H1 (cell line): Measurements from ENCODE around the gene TFB2M. TPM values are rescaled to one million over a fixed set of nuclear protein-coding genes. Genes with fewer than 3 reads are reported as not detected.

Experiments used
- CTCF ChIA-PET: fragments of 300-600 bp; sonication (Branson Sonifier 250); formaldehyde crosslinking; loops from one replicate; lab custom pipeline; 2021; ENCODE audit not compliant: partially characterized antibody; lab: Charles Lee
- POLR2A ChIA-PET: fragments of 300-600 bp; sonication (Branson Sonifier 250); formaldehyde crosslinking; loops from one replicate; lab custom pipeline; 2021; ENCODE audit warnings: inconsistent platforms; ENCODE audit not compliant: partially characterized antibody; lab: Charles Lee
- DNase-seq, 2 experiments: peaks; one replicate each; pipeline versions ENCODE4 v3.0.0 to v3.0.0-alpha.2; 2010 to 2022; ENCODE audit warnings: low spot score in 2 of 2, low read depth in 1 of 2, mixed read lengths in 1 of 2
- FAIRE-seq: peaks from 2 replicates; lab custom pipeline; 2011; peaks lifted over from hg19 to GRCh38; lab: Jason Lieb, UNC
- H2AFZ ChIP-seq: 2 replicates; pipeline ENCODE4 v1.8.1; 2012; ENCODE audit warnings: low read length, inconsistent platforms
- H2AK5ac ChIP-seq: 2 replicates; pipeline ENCODE4 v1.6.1; 2013; ENCODE audit warnings: low read depth, low read length
- H2BK120ac ChIP-seq: replicated peaks from 2 replicates; pipeline ENCODE3; 2013; ENCODE audit warnings: low read depth, low read length, inconsistent platforms
- H2BK12ac ChIP-seq: 2 replicates; pipeline ENCODE4 v1.6.1; 2013; ENCODE audit warnings: low read depth, low read length
- H2BK15ac ChIP-seq: 2 replicates; pipeline ENCODE4 v1.6.1; 2013; ENCODE audit warnings: low read length
- H2BK20ac ChIP-seq: 2 replicates; pipeline ENCODE4 v1.6.1; 2013; ENCODE audit warnings: low read length
- H2BK5ac ChIP-seq: 2 replicates; pipeline ENCODE4 v1.6.1; 2013; ENCODE audit warnings: low read depth, low read length
- H3K14ac ChIP-seq: 2 replicates; pipeline ENCODE4 v1.6.1; 2013; ENCODE audit warnings: inconsistent platforms; ENCODE audit not compliant: insufficient read length
- H3K18ac ChIP-seq: 2 replicates; pipeline ENCODE4 v1.6.1; 2013; ENCODE audit warnings: low read length; ENCODE audit errors: extremely low read depth
- H3K23ac ChIP-seq: 2 replicates; pipeline ENCODE4 v1.6.1; 2013; ENCODE audit warnings: inconsistent platforms; ENCODE audit not compliant: insufficient read length
- H3K23me2 ChIP-seq: 2 replicates; pipeline ENCODE4 v1.6.1; 2013; ENCODE audit warnings: low read depth, low read length
- H3K27ac ChIP-seq: 2 replicates; pipeline ENCODE4 v1.6.1; 2011; ENCODE audit warnings: low read depth, low read length, inconsistent platforms
- H3K27me3 ChIP-seq, 4 experiments: replicated peaks in 1 of 4; 1 replicate in 1 of 4; 2 replicates in 3 of 4; pipeline versions ENCODE4 v1.6.1 to v1.8.1; 2011 to 2013; ENCODE audit warnings: low read length in 3 of 4, mild to moderate bottlenecking in 3 of 4, inconsistent platforms in 2 of 4, mixed read lengths in 2 of 4, moderate library complexity in 1 of 4; ENCODE audit not compliant: control insufficient read depth in 3 of 4, insufficient read depth in 3 of 4; ENCODE audit errors: extremely low read depth in 1 of 4
- H3K36me3 ChIP-seq, 4 experiments: 2 replicates each; pipeline versions ENCODE4 v1.6.1 to v1.8.1; 2011 to 2013; ENCODE audit warnings: mild to moderate bottlenecking in 4 of 4, low read length in 3 of 4, moderate library complexity in 2 of 4, control low read depth in 1 of 4, inconsistent platforms in 1 of 4; ENCODE audit not compliant: insufficient read depth in 4 of 4, control insufficient read depth in 2 of 4
- H3K4ac ChIP-seq: replicated peaks from 2 replicates; pipeline ENCODE3; 2013; ENCODE audit warnings: low read length, low read depth, mixed read lengths, inconsistent platforms; ENCODE audit not compliant: insufficient read length
- H3K4me1 ChIP-seq, 4 experiments: replicated peaks in 1 of 4; 1 replicate in 1 of 4; 2 replicates in 3 of 4; pipeline versions ENCODE4 v1.6.1 to v1.8.1; 2011 to 2013; ENCODE audit warnings: low read length in 3 of 4, inconsistent platforms in 2 of 4, mixed read lengths in 1 of 4; ENCODE audit not compliant: insufficient read depth in 4 of 4, control insufficient read depth in 3 of 4
- H3K4me2 ChIP-seq, 2 experiments: 2 replicates each; pipeline versions ENCODE4 v1.6.1 to v1.8.1; 2011 to 2013; ENCODE audit warnings: low read depth in 2 of 2, low read length in 2 of 2, control low read depth in 1 of 2, inconsistent platforms in 1 of 2, mild to moderate bottlenecking in 1 of 2; ENCODE audit not compliant: insufficient read depth in 1 of 2
- H3K4me3 ChIP-seq, 4 experiments: fragments of 200-600, 300-600 bp in 1 of 4; sonication (generic), shearing (Covaris generic), sonication (Bioruptor Twin) in 1 of 4; 2 replicates each; pipeline versions ENCODE4 v1.5.1 to v1.8.1; 2011 to 2016; ENCODE audit warnings: low read length in 4 of 4, low read depth in 3 of 4, control low read depth in 2 of 4, inconsistent platforms in 2 of 4, mild to moderate bottlenecking in 2 of 4, mixed read lengths in 1 of 4, moderate library complexity in 1 of 4; ENCODE audit not compliant: insufficient read depth in 2 of 4; ENCODE audit errors: extremely low read depth in 1 of 4
- H3K56ac ChIP-seq: replicated peaks from 2 replicates; pipeline ENCODE3; 2013; ENCODE audit warnings: low read depth, mild to moderate bottlenecking, mixed read lengths, low read length, inconsistent platforms; ENCODE audit not compliant: insufficient read length
- H3K79me1 ChIP-seq: 2 replicates; pipeline ENCODE4 v1.6.1; 2013; ENCODE audit warnings: low read depth, low read length, control low read depth
- H3K79me2 ChIP-seq, 2 experiments: 2 replicates each; pipeline versions ENCODE4 v1.6.1 to v1.8.1; 2012 to 2013; ENCODE audit warnings: low read length in 2 of 2, mild to moderate bottlenecking in 2 of 2, inconsistent platforms in 1 of 2; ENCODE audit not compliant: insufficient read depth in 2 of 2, control insufficient read depth in 1 of 2
- H3K9ac ChIP-seq, 4 experiments: replicated peaks in 1 of 4; 1 replicate in 1 of 4; 2 replicates in 3 of 4; pipeline versions ENCODE4 v1.6.1 to v1.8.1; 2011 to 2013; ENCODE audit warnings: low read depth in 3 of 4, low read length in 3 of 4, control low read depth in 2 of 4, mild to moderate bottlenecking in 2 of 4, moderate library complexity in 2 of 4, inconsistent platforms in 1 of 4; ENCODE audit errors: extremely low read depth in 1 of 4
- H3K9me3 ChIP-seq, 2 experiments: 2 replicates each; pipeline versions ENCODE4 v1.6.1 to v1.8.1; 2012 to 2013; ENCODE audit warnings: mild to moderate bottlenecking in 2 of 2, moderate library complexity in 2 of 2, control low read depth in 1 of 2, inconsistent platforms in 1 of 2, low read depth in 1 of 2, low read length in 1 of 2, mixed read lengths in 1 of 2; ENCODE audit not compliant: insufficient read depth in 2 of 2
- H4K20me1 ChIP-seq, 2 experiments: replicated peaks in 1 of 2; 2 replicates each; pipeline versions ENCODE3 to v1.8.1; 2011 to 2013; ENCODE audit warnings: inconsistent platforms in 2 of 2, low read length in 2 of 2, mild to moderate bottlenecking in 1 of 2; ENCODE audit not compliant: insufficient read depth in 2 of 2, control insufficient read depth in 1 of 2
- H4K5ac ChIP-seq: 2 replicates; pipeline ENCODE4 v1.6.1; 2013; ENCODE audit warnings: low read length, low read depth, mixed read lengths, inconsistent platforms; ENCODE audit not compliant: insufficient read length
- H4K8ac ChIP-seq: 2 replicates; pipeline ENCODE4 v1.8.0; 2013; ENCODE audit warnings: mild to moderate bottlenecking, moderate library complexity, low read length, inconsistent platforms; ENCODE audit not compliant: insufficient read depth; ENCODE audit errors: extremely low read depth
- H4K91ac ChIP-seq: replicated peaks from 2 replicates; pipeline ENCODE3; 2013; ENCODE audit warnings: low read length, mixed read lengths, inconsistent platforms; ENCODE audit not compliant: insufficient read length
- ATF2 ChIP-seq: IDR thresholded peaks from 2 replicates; pipeline ENCODE4 v1.6.1; 2012; ENCODE audit warnings: low read length, inconsistent platforms
- CTBP2 ChIP-seq: IDR thresholded peaks from 2 replicates; pipeline ENCODE4 v1.7.0; 2011; ENCODE audit warnings: borderline replicate concordance, mild to moderate bottlenecking, moderate library complexity, mixed read lengths, low read length; ENCODE audit not compliant: insufficient read depth, insufficient read length
- E2F6 ChIP-seq: IDR thresholded peaks from 2 replicates; pipeline ENCODE4 v1.6.1; 2012; ENCODE audit warnings: inconsistent platforms
- GTF2F1 ChIP-seq: IDR thresholded peaks from 2 replicates; pipeline ENCODE4 v1.6.1; 2012; ENCODE audit warnings: low read depth, low read length, improper control_type of control experiment, borderline replicate concordance
- JUN ChIP-seq: IDR thresholded peaks from 2 replicates; pipeline ENCODE4 v1.6.1; 2011; ENCODE audit warnings: low read depth, mild to moderate bottlenecking, improper control_type of control experiment, low read length
- SIRT6 ChIP-seq: IDR thresholded peaks from one replicate; pipeline ENCODE4 v1.7.1; 2012; ENCODE audit warnings: low read length, inconsistent platforms
- SP1 ChIP-seq: IDR thresholded peaks from 2 replicates; pipeline ENCODE4 v1.6.1; 2011; ENCODE audit warnings: low read depth, low read length
- SP4 ChIP-seq: IDR thresholded peaks from 2 replicates; pipeline ENCODE4 v1.6.1; 2012; ENCODE audit warnings: low read length, inconsistent platforms
- TCF12 ChIP-seq: IDR thresholded peaks from 2 replicates; pipeline ENCODE4 v1.6.1; 2011; ENCODE audit warnings: low read depth, mild to moderate bottlenecking, low read length
- TEAD4 ChIP-seq: IDR thresholded peaks from 2 replicates; pipeline ENCODE4 v1.6.1; 2012; ENCODE audit warnings: low read depth, low read length, inconsistent platforms, mixed read lengths
- WGBS, 2 experiments: shearing (Covaris generic) in 1 of 2; methylation state at CpG; one replicate each; pipeline versions ENCODE4 v1.1.6 to v1.1.7; 2013 to 2015; ENCODE audit warnings: low lambda C conversion rate in 2 of 2, mixed read lengths in 2 of 2, inconsistent platforms in 1 of 2, low coverage in 1 of 2, missing lambda C conversion rate in 1 of 2; ENCODE audit not compliant: insufficient replicate concordance in 2 of 2, insufficient coverage in 1 of 2, insufficient read length in 1 of 2; ENCODE audit errors: extremely low coverage in 1 of 2, missing lambda C conversion rate in 1 of 2; 5-methylcytosine and 5-hydroxymethylcytosine counted together
- polyA plus RNA-seq, 7 experiments: library from polyadenylated mRNA; depleted of rRNA in 3 of 7; stranded (reverse) in 5 of 7; unstranded in 2 of 7; fragments of >200 nt in 5 of 7; fragments of 200-250 nt in 2 of 7; gene quantifications; 1 replicate in 5 of 7; 2 replicates in 1 of 7; 4 replicates in 1 of 7; pipeline versions ENCODE4 v1.2.1 to v1.2.3, GENCODE V29; 2011 to 2013; ENCODE audit warnings: missing spikeins in 2 of 7, mixed read lengths in 2 of 7
- total RNA-seq: library from RNA; stranded (reverse); fragmentation: NEBNext Ultra II Directional; extraction: Animal tissue kit (Norgen Biotek cat#: 25700); gene quantifications from 2 replicates; pipeline ENCODE4 v1.2.1, GENCODE V29; 2021
- TF ChIP-seq, protein P1 (sequence below): IDR thresholded peaks from 2 replicates; pipeline ENCODE4 v1.6.1; 2012; ENCODE audit warnings: inconsistent platforms

TFB2M gene
- total and polyA plus RNA-seq, 2 of the 8 experiments (the other 6 are each of a cell fraction or from before 2014, with no cell fraction given): 10.4 to 22.0 TPM

- Histone ChIP-seq H3K27me3 (no peaks in the 10 kb centered on the region), H3K27ac (no peak overlapping the region), H2BK120ac (no peak overlapping the region), H4K20me1 (peaks cover 0 to 2% of the 10 kb centered on the region in 2 experiments), H3K79me1 (no peaks in the 10 kb centered on the region), H3K79me2 (no peaks in the 10 kb centered on the region), H3K4me3 (no peak overlapping the region), H2AFZ (no peak overlapping the region), H3K56ac (no peak overlapping the region), H2AK5ac (no peak overlapping the region), H2BK5ac (no peak overlapping the region), H3K18ac (no peak overlapping the region), H3K23me2 (no peaks in the 10 kb centered on the region), H3K4me2 (no peak overlapping the region), H4K91ac (no peak overlapping the region), H3K36me3 (peaks cover 3 to 36% (median 13%) of the 10 kb centered on the region in 4 experiments; a peak in 7 of 8 replicates), H2BK12ac (no peak overlapping the region), H3K4ac (no peak overlapping the region), H2BK20ac (no peak overlapping the region), H2BK15ac (no peak overlapping the region), H3K9me3 (no peaks in the 10 kb centered on the region), H3K9ac (no peak overlapping the region), H4K5ac (no peak overlapping the region), H3K4me1 (no peaks in the 10 kb centered on the region), H3K14ac (no peak overlapping the region), H3K23ac (no peak overlapping the region), H4K8ac (no peak overlapping the region)
- WGBS, 2 experiments: 85% methylated on average over 7 of the region's 7 CpGs; no CpG with 5 or more reads in 1 of the 2 experiments
- ChIA-PET CTCF (interaction anchor here (1.2 to 1.5 kb wide), 2 partner anchors 9 to 43 kb away, joined by 3 read pairs; no protein-coding TSS in a partner anchor), POLR2A (no interaction called here)
- DNase-seq (no peak), FAIRE-seq (no peak)
- TF ChIP-seq GTF2F1: no peak
- no peak for TF ChIP-seq SP1
- no peak for TF ChIP-seq SP4
- no peak for TF ChIP-seq TEAD4
- no peak for TF ChIP-seq E2F6
- TF ChIP-seq JUN: no peak
- TF ChIP-seq TCF12: no peak
- no peak for TF ChIP-seq ATF2
- TF ChIP-seq, protein P1, sequence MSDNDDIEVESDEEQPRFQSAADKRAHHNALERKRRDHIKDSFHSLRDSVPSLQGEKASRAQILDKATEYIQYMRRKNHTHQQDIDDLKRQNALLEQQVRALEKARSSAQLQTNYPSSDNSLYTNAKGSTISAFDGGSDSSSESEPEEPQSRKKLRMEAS: no peak
- TF ChIP-seq CTBP2: no peak
- no peak for TF ChIP-seq SIRT6
Observed at GRCh38 chr1:246540738-246541491, 25.1 kb downstream of the TFB2M start.
